Ovary (tissue), 3 donors: ENCODE measurements around the gene RIPK1.

Experiments used
- EP300 ChIP-seq: sonication (generic); formaldehyde crosslinking; IDR thresholded peaks from one replicate; pipeline ENCODE4 v1.6.1; 2017; ENCODE audit warnings: antibody characterized with exemption
- POLR2A ChIP-seq: fragments of 450-650 bp; IDR thresholded peaks from one replicate; pipeline ENCODE4 v1.6.1; 2017; ENCODE audit warnings: antibody characterized with exemption, mild to moderate bottlenecking, moderate library complexity
- TF ChIP-seq, protein P1 (sequence below), 3 donors: fragments of 450-650 bp in 2 of 3; fragments of 200-600 bp in 1 of 3; IDR thresholded peaks; one replicate each; pipeline versions ENCODE4 v1.5.1 to v1.8.0; 2016 to 2022; ENCODE audit warnings: antibody characterized with exemption in 3 of 3, mild to moderate bottlenecking in 1 of 3
- donor health status: DM: no; HTN: no; CAD: no.

DNA sequence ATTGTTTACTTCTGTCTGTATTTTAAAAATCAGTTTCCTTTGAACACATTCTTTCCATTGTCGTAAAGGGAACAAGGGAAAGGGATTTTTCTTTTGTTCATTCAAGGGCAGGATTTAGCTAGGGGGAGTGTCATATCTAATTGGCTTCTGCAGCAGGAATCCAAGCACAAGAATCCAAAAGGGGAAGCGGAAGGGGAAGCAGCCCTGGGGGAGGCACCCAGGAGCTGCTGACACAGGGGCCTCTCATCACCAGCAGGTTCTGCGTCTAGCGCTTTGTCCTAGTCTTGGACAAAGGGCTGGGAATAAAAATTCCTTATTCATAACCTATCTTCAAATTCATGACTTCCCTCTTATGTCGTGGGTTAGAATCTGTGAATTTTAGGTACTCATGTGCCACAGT is 13.7 kb downstream of the RIPK1 start:
- TF ChIP-seq POLR2A, result no peak
- TF ChIP-seq, protein P1, sequence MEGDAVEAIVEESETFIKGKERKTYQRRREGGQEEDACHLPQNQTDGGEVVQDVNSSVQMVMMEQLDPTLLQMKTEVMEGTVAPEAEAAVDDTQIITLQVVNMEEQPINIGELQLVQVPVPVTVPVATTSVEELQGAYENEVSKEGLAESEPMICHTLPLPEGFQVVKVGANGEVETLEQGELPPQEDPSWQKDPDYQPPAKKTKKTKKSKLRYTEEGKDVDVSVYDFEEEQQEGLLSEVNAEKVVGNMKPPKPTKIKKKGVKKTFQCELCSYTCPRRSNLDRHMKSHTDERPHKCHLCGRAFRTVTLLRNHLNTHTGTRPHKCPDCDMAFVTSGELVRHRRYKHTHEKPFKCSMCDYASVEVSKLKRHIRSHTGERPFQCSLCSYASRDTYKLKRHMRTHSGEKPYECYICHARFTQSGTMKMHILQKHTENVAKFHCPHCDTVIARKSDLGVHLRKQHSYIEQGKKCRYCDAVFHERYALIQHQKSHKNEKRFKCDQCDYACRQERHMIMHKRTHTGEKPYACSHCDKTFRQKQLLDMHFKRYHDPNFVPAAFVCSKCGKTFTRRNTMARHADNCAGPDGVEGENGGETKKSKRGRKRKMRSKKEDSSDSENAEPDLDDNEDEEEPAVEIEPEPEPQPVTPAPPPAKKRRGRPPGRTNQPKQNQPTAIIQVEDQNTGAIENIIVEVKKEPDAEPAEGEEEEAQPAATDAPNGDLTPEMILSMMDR (IDR thresholded peaks at IDR 0.05), result no peak
- TF ChIP-seq EP300, result no peak
